HUDEP-2 (cell line): ENCODE measurements around the gene ZSWIM5.
"Not testable (repeated sequence)": the region's sequence is repeated elsewhere in the genome, so short reads cannot be mapped to it uniquely, and the experiment has no call there.

Experiments used
- DNase-seq, 76 experiments: peaks; one replicate each; lab custom pipeline; 2025; ENCODE audit not compliant: unreplicated experiment in 76 of 76; lab: John Stamatoyannopoulos, UW

Gene ZSWIM5

DNA sequence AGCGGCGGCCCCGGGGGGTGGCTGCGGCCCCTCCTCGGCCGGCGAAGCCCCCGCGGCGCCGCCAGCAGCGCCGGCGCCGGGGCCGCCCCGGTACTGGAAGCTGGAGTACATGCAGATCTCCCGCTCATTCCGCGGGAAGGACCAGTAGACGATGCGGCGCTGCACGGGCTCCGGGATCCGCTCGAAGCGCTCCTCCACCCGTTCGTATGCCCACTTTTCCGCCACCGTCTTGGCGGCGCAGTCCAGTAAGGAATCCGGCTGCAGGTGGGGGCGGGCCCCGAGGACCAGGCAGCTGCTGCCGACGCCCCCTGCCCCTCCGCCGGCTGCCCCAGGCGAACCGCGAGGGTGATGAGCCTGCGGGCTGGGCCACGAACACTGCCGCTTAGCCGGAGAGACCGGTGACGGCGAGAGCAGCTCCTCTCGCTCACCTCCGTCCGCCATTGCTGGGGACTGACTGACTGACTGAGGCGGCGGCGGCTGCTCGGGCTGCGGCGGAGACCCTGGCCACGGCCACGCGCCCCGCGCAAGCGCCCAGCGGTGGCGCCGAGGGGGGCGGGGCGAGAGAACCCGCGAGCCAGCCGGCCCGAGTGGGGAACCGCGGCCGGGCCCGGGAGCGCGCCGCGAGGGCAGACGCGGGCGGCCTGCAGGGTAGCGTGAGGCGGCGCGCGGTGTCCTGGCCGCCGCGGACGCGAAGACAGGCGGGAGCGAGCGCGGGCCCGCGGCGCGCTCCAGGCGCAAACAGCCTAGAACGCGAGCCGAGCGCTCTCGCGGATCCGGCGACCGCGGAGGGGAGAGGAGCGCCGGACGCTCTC lies at the start of gene ZSWIM5:
Gene ZSWIM5, minus strand, starts transcription at position 696 of the 812 bp plus-strand sequence. Its CDS starts 255 bp downstream, at position 441.
- peak in 18 of 76 experiments; percentile 1 to 26 (median 10) for DNase-seq

DNA sequence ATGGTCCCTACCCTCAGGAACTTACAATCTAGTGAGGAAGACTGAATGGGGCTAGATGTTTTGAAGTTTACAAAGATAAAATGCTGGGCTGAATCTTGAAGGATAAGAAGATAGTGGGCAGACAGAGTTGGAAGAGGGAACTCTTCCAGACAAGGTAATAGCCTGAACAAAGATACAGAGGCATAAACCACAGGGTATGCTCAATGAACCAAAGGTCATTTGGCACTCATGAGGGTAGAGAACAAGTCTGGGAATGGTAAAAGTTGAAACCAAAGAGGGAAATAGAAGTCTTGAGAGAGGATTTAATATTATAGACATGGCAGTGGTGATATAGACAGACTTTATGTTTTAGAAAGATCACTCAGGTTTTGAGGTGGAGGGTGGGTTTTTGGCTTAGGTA lies 48.1 kb upstream of the ZSWIM5 start:
- no peak for DNase-seq

DNA sequence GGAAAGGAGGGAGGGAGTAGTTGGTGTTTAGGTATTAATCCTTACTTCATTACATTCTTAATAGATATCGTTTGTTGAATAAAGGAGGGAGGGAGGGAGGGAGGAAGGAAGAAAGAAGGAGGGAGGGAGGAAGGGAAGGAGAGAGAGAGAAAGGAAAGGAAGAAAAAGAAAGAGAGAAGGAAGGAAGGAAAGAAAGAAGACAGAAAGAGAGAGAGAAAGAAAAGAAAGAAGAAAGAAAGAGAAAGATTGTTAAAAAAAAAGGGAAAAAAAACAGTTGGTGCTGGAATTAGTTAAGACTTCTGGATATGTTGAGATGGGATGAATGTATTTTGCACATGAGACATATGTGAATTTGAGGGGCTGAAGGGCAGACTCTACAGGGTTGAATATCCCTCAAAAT lies 44.1 kb upstream of the ZSWIM5 start:
- no peak for DNase-seq

DNA sequence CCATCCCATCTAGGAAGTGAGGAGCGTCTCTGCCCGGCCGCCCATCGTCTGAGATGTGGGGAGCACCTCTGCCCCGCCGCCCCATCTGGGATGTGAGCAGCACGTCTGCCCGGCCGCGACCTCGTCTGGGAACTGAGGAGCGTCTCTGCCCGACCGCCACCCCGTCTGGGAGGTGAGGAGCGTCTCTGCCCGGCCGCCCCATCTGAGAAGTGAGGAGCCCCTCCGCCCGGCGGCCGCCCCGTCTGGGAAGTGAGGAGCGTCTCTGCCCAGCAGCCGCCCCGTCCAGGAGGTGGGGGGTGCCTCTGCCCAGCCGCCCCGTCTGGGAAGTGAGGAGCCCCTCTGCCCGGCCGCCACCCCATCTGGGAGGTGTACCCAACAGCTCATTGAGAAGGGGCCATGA lies 41.6 kb upstream of the ZSWIM5 start:
- not testable (repeated sequence) for DNase-seq

DNA sequence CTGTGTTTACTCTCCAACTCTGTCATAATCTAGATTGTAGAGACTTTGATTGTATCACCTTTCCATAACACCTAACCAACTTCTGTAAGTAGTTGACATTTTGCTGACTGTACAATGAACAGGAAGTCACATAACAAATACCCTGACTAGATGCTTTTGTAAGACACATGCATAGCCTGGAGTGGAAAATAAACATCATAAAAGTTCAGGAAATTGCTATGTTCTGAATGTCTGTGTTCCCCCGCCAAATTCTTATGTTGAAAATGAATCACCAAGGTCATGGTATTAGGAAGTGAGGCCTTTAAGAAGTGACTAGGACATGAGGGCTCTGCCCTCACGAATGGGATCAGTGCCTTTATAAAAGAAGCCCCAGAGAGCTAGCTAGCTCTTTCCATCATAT lies 40.4 kb upstream of the ZSWIM5 start:
- no peak for DNase-seq

DNA sequence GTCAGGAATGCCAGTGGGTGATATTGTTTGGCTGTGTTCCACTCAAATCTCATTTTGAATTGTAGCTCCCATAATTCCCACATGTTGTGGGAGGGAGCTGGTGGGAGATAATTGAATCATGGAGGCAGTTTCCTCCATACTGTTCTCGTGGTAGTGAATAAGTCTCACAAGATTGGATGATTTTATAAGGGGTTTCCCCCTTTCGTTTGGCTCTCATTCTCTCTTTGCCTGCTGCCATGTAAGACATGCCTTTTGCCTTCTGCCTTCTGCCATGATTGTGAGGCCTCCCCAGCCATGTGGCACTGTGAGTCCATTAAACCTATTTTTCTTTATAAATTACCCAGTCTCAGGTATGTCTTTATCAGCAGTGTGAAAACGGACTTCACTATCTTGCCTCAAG lies 40.0 kb upstream of the ZSWIM5 start:
- not testable (repeated sequence) for DNase-seq

DNA sequence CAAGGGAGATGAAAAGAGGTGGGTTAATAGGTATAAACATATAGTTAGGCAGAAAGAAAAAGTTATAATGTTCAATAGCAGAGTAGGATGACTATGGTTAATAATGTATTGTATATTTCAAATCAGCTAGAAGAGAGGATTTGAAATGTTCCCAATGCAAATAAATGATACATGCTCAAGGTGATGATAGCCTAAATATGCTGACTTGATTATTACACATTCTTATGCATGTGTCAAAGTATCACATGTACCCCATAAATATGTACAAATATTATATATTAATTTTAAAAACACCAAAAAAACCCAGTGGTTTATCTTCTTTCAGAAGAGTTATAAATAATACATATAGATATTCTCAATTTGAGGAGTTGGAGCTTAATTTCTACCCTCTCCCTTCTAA lies 38.3 kb upstream of the ZSWIM5 start:
- no peak for DNase-seq

DNA sequence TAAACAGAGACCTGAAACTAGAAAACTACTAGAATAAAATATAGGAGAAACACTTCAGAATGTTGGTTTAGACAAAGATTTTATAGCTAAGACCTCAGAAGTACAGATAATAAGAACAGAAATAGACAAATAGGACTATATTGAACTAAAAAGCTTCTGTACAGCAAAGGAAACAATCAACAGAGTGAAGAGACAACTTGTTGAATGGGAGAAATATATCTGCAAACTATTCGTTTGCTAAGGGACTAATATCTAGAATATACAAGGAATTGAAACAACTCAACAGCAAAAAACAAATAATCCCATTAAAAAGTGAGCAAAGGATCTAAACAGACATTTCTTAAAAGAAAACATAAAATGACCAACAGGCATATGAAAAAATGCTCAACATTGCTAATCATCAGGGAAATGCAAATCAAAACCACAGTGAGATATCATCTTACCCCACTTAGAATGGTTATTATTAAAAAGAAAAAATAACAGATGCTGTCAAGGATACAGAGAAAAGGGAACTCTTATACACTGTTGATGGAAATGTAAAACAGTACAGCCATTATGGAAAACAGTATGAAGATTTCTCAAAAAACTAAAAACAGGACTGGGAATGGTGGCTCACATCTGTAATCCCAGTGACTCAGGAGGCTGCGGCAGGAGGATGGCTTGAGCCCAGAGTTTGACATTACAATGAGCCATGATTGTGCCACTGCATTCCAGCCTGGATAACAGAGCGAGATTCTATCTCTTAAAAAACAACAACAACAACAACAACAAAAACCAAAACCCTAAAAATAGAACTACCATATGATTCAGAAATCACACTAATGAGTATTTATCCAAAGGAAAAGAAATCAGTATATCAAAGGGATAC lies 37.3 kb upstream of the ZSWIM5 start:
- DNase-seq = no peak

DNA sequence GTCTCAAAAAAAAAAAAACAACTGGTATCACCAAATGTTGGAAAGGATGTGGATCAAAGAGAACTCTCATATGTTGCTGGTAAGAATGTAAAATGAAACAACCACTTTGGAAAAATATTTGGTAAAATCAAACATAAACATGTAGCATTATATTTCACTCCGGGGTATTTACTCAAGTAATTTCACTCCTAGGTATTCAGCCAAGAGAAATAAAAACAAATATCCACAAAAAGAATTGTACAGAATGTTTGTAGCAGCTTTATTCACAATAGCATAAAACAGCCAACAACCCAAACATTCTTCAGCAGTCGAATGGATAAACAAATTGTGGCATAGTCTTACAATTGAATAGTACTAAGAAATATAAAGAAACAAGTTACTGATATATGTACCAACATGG lies 32.4 kb upstream of the ZSWIM5 start:
- DNase-seq = no peak

DNA sequence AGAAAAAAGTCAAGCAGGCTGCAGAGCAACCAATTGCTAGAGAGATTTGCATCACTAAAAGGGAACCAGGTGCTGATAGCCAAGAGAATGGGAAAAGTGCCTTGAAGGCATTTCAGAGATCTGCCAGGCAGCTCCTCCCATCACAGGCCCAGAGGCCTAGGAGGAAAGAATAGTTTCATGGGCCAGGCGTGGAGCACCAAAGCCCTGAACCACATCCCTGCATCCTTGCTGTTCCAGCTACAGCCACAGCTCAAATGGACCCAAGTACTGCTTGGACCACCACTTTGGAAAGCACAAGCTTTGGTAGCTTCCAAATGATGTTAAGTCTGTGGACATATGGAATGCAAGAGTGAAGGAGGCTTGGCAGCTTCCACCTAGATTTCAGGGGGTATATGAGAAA lies 29.7 kb upstream of the ZSWIM5 start:
- no peak for DNase-seq

DNA sequence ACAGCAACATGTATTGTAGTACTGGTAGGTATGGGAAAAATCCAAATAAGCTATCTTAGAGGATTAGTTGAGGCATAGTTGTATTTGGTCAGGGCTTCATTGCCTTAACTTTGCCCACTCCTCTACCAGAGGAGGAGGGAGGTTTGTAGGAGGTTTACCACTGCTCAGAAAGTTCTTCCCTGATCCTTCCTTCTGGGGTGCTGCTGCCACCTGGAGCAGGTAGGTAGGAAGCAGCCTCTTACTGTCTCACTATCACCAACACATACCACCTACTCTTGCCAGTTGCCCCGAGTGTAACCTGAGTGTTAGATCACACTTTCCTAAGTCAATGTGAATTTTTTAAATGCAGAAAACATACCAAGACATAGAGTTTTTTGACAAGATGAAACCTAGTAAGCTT lies 24.1 kb upstream of the ZSWIM5 start:
- no peak for DNase-seq

DNA sequence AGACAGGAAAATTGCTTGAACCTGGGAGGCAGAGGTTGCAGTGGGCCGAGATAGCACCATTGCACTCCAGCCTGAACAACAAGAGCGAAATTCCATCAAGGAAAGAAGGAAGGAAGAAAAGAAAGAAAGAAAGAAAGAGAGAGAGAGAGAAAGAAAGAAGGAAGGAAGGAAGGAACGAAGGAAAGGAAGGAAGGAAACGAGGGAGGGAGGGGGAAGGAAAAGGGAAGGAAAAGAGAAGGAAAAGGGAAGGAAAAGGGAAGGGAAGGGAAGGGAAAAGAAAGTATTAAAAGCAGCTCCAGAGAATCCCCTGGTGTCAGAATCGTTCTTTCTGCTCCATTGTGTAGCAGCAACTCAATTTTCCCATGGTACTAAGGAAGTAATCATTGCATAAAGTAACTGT lies 19.2 kb upstream of the ZSWIM5 start:
- DNase-seq = no peak

DNA sequence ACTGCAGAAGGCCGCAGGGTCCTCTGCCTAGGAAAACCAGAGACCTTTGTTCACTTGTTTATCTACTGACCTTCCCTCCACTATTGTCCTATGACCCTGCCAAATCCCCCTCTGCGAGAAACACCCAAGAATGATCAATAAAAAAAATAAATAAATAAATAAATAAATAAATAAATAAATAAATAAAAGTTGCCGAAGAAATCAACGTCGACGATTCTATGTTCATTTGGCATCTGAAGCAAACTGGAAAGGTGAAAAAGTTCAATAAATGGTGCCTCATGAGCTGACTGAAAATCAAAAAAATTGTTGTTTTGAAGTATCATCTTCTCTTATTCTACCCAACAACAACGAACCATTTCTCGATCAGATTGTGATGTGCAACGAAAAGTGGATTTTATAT lies 17.3 kb upstream of the ZSWIM5 start:
- DNase-seq = not testable (repeated sequence)

DNA sequence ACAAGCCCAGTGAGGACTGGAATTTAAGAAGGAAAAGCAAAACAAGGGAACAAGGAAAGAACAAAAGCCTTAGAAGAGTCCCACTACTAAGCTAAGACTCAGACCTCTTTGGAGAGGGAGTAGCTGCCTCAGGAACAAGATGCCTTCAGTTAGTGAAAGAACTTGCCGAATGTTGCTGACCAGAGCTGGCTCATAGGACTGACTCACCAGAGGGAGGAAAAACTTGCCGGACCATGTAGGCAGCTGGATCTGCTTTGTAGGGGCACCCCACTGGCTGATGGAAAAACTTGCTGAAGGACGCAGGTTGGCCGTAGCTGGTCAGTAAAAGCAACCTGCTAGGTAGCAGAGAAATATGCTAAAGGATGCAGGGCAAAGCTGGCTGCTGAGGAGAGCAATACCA lies 15.3 kb upstream of the ZSWIM5 start:
- no peak for DNase-seq

DNA sequence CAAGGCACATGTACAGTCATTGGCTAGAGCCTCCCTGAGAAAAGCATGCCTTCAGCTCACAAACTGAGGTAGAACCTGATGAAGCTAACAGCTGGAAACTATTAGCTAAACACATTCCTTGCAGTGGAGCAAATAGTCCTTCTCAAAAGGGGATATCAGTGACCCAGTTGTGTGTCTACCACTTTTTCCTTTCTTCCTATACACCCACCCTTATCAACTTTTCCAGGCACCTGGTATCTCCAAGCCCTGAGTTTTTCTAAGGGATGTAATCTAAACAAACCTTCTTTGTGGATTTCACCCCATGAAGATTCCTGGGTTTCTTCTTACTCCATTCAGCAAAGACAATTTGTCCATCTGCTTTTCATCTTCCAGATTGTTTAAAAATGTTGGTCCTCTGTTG lies 10.5 kb upstream of the ZSWIM5 start:
- no peak for DNase-seq

DNA sequence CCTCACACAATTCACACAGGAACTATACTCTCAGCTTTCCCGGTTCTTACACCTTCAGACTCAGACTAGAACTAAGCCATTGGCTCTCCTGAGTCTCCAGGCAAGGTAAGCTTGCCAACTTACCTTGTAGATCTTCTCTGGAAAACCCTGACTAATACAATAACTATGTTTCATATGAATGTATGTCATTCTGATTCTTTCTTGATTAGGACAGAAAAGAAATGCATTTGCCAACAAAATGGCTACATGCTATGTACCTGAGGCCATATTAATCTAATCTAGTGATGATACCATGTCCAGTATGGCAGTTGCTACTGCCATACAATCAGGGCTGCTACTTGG lies 9.8 kb upstream of the ZSWIM5 start:
- DNase-seq = no peak

DNA sequence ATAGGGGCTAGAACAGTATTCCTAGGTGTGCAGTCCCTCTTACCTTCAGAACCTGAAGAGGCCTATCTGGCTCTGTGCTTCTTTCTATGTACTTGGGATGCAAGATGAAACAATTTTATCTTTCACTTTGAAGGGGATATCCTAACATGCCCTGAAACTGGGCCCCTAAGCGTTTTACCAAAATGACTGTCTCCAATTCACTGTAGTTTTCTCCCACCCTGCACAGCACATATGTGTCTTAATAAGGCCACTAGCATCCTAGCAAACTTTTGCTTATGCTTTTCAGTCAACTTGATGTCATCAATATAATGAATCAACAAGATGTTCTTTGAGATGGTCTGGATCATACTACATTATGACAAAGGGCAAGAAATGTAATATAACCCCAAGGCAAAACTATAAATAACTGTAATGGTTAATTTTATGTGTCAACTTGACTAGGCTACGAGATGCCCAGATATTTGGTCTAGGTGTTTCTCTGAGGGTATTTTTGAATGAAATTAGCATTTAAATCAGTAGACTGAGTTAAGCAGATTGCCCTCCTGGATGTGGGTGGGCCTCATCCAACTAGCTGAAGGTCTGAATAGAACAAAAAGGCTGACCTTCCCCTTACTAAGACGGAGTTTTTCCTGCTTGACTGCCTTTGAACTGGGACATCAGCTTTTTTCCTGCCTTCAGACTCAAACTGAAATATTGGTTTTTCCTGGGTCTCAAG lies 9.2 kb upstream of the ZSWIM5 start:
- no peak for DNase-seq

DNA sequence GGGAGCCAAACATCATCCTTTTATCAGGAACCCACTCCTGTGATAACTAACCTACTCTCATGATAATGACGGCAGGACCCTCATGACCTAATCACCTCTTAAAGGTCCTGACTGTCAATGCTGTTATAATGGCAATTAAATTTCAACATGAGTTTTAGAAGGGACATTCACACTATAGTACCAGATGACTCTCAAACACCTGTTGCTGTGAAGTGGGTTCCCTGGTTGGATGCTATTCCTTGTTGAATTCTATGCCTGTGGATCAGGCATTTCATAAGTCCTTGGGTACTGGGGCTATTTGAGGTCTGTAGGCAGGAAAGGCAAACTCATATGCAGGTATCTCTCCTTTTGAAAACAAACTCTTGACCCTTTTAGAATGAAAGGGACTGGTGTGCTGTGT lies 7.5 kb upstream of the ZSWIM5 start:
- DNase-seq = no peak

DNA sequence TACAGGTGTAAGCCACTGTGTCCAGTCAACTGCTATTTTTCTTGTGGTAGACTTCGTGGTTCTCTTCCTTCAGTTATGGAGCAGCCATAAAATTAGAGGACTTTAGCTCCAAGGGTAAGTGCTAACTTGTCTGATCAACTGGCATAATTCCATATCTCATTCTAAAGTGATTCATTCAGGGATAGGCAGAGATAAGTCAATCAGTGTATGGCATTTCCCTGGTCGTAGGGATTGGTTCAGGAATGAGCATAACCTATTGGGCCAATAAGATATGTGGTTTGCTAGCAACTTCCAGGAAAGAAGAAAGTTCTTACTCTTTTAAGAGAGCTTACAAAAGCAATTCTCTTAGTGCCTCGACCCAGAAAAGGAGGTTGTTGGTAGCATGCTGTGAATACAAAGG lies 4.7 kb upstream of the ZSWIM5 start:
- DNase-seq = no peak

DNA sequence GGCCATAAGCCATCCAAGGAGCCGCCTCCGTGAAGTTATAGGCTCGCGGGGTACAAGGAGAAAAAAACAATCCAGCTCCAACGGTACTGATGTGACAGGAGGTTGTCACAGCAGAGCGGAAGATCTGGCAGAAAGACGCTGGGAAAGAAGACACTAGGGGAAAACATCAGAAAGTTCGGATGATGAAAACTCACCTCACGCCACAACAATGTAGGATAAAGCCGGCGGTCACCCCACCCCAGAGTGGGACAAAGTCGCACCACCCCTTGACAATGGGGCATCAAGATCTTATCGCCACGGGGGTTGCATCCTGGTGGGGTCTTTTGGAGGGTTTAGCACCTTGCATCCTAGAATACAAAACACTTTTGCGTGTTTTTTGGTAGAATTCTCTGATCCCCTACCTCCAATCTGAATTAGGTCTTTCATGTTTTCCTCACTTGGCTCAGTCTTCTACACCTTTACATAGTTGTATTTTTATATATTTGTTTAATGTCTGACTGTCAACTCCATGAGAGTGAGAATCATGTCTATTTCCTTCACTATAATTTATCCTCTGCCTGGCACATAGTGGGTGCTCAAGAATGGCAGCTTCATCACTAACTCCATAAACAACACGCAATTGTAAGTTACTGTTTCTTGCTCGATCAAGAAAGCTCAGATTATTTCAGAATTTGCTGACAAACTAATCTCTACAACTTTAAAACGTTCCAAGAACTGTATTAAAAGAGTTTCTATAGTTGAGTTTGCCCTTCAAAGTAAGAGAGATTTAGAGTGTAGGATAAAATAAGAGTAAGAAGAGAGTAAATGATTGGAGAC lies 611 bp upstream of the ZSWIM5 start:
- no peak for DNase-seq
